Measurements from ENCODE around the gene RASGRP3. TPM values are rescaled to one million over a fixed set of nuclear protein-coding genes. Genes with fewer than 3 reads are reported as not detected.
A peak's percentile ranks its signal among the peaks of the same experiment; 100 is the strongest.

Gene RASGRP3
- total and polyA plus RNA-seq, 2 of the 13 experiments (the other 11 are each of a cell fraction or from before 2014, with no cell fraction given), result 0.01 TPM; not detected in 1

GRCh38 chr2:33475224-33476130 lies 972 bp upstream of the RASGRP3 start (continued):
- TF ChIP-seq CC2D1A (CRISPR knock-in tag; IDR thresholded peaks at IDR 0.05) (0 out of 2 replicates have a peak, but pooled peaks have one; percentile 36), SSRP1 (CRISPR knock-in tag; IDR thresholded peaks at IDR 0.05) (no peak), ZNF207 (IDR thresholded peaks at IDR 0.05; ENCODE audit: borderline replicate concordance) (no peak), NR2F2 (IDR thresholded peaks at IDR 0.05; ENCODE audit: borderline replicate concordance, low read depth) (no peak), RFX1 (IDR thresholded peaks at IDR 0.05) (no peak), TCF12 (IDR thresholded peaks at IDR 0.05) (no peak), TCF12 (CRISPR knock-in tag; IDR thresholded peaks at IDR 0.05) (no peak), ZSCAN9 (CRISPR knock-in tag; IDR thresholded peaks at IDR 0.05; ENCODE audit: borderline replicate concordance) (no peak), MAFF (IDR thresholded peaks at IDR 0.05; ENCODE audit: low read depth, low read length) (no peak), ZNF589 (CRISPR knock-in tag; conservative IDR thresholded peaks at IDR 0.05) (no peak), ZSCAN30 (CRISPR knock-in tag; IDR thresholded peaks at IDR 0.05) (no peak), SAFB2 (CRISPR knock-in tag; IDR thresholded peaks at IDR 0.05; ENCODE audit: borderline replicate concordance, low read depth) (no peak), ZNF605 (CRISPR knock-in tag; IDR thresholded peaks at IDR 0.05) (no peak), ZNF44 (CRISPR knock-in tag; IDR thresholded peaks at IDR 0.05) (no peak), KDM2A (CRISPR knock-in tag; IDR thresholded peaks at IDR 0.05; ENCODE audit: borderline replicate concordance, low read depth) (peak; percentile 52; the same call in 1 of the 2 replicates), TBP (CRISPR knock-in tag; IDR thresholded peaks at IDR 0.05) (no peak), AGO2 (optimal IDR thresholded peaks at IDR 0.05; ENCODE audit: low read depth, low read length) (no peak), IRF1 (CRISPR knock-in tag; IDR thresholded peaks at IDR 0.05; ENCODE audit: low read depth) (no peak), CAMTA2 (CRISPR knock-in tag; IDR thresholded peaks at IDR 0.05; ENCODE audit: borderline replicate concordance) (no peak), ZNF720 (CRISPR knock-in tag; IDR thresholded peaks at IDR 0.05) (no peak), DZIP1 (CRISPR knock-in tag; IDR thresholded peaks at IDR 0.05) (no peak), SMAD1 (CRISPR knock-in tag; IDR thresholded peaks at IDR 0.05; ENCODE audit: borderline replicate concordance, low read depth) (no peak), SP5 (CRISPR knock-in tag; IDR thresholded peaks at IDR 0.05; ENCODE audit: borderline replicate concordance, low read depth) (no peak)
- TF ChIP-seq, protein P1, sequence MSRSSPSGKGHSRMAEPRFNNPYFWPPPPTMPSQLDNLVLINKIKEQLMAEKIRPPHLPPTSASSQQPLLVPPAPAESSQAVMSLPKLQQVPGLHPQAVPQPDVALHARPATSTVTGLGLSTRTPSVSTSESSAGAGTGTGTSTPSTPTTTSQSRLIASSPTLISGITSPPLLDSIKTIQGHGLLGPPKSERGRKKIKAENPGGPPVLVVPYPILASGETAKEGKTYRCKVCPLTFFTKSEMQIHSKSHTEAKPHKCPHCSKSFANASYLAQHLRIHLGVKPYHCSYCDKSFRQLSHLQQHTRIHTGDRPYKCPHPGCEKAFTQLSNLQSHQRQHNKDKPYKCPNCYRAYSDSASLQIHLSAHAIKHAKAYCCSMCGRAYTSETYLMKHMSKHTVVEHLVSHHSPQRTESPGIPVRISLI (CRISPR knock-in tag; IDR thresholded peaks at IDR 0.05; ENCODE audit: borderline replicate concordance), result no peak
- TF ChIP-seq, protein P2, sequence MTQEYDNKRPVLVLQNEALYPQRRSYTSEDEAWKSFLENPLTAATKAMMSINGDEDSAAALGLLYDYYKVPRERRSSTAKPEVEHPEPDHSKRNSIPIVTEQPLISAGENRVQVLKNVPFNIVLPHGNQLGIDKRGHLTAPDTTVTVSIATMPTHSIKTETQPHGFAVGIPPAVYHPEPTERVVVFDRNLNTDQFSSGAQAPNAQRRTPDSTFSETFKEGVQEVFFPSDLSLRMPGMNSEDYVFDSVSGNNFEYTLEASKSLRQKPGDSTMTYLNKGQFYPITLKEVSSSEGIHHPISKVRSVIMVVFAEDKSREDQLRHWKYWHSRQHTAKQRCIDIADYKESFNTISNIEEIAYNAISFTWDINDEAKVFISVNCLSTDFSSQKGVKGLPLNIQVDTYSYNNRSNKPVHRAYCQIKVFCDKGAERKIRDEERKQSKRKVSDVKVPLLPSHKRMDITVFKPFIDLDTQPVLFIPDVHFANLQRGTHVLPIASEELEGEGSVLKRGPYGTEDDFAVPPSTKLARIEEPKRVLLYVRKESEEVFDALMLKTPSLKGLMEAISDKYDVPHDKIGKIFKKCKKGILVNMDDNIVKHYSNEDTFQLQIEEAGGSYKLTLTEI (CRISPR knock-in tag; conservative IDR thresholded peaks at IDR 0.05), result no peak
